HFF-Myc (cell line): ENCODE data around the gene MMGT1.

Experiments used
- DNase-seq: peaks from one replicate; pipeline ENCODE4 v3.0.0-alpha.2; 2011; ENCODE audit warnings: low read depth; ENCODE audit errors: extremely low read depth
- H3K4me3 ChIP-seq: replicated peaks from 2 replicates; pipeline ENCODE4 v1.5.1; 2011; ENCODE audit warnings: low read depth, mild to moderate bottlenecking, control low read depth, low read length
- CTCF ChIP-seq: IDR thresholded peaks from 2 replicates; pipeline ENCODE4 v1.5.1; 2012; ENCODE audit warnings: mild to moderate bottlenecking, low read depth, low read length, control low read depth; ENCODE audit errors: missing control alignments

The MMGT1 gene

GRCh38 chrX:135985973-135986310, 12.2 kb upstream of the MMGT1 start:
- TF ChIP-seq CTCF: no peak
- DNase-seq: no peak
- H3K4me3 ChIP-seq: peak overlapping the region; percentile 61

- peak within 1 kb of the TSS; percentile 61 for H3K4me3 ChIP-seq
- DNase-seq: no peak
- no peak for TF ChIP-seq CTCF
Measured at GRCh38 chrX:135985157-135985972, 11.6 kb upstream of the MMGT1 start, which contains the start of gene SLC9A6. Gene SLC9A6, plus strand, starts transcription at chrX:135985435. Its CDS starts 224 bp downstream, at chrX:135985659.

- DNase-seq: no peak
- no peak for TF ChIP-seq CTCF
- peak overlapping the region; percentile 61 for H3K4me3 ChIP-seq
Measured at GRCh38 chrX:135984791-135985156, 11.0 kb upstream of the MMGT1 start.

GRCh38 chrX:135984256-135984655, 10.5 kb upstream of the MMGT1 start:
- no peak for TF ChIP-seq CTCF
- DNase-seq: no peak

GRCh38 chrX:135982860-135983259, 9.1 kb upstream of the MMGT1 start:
- DNase-seq: no peak
- no peak for TF ChIP-seq CTCF
- H3K4me3 ChIP-seq: no peak overlapping the region

More at GRCh38 chrX:135984256-135984655, 10.5 kb upstream of the MMGT1 start:
- peak overlapping the region; percentile 61; the same call in 1 of the 2 replicates for H3K4me3 ChIP-seq

GRCh38 chrX:135981668-135982067, 7.9 kb upstream of the MMGT1 start:
- no peak overlapping the region for H3K4me3 ChIP-seq
- DNase-seq: no peak
- TF ChIP-seq CTCF: no peak
